ENCODE measurements around the gene ASTN1.

The ASTN1 gene

DNA sequence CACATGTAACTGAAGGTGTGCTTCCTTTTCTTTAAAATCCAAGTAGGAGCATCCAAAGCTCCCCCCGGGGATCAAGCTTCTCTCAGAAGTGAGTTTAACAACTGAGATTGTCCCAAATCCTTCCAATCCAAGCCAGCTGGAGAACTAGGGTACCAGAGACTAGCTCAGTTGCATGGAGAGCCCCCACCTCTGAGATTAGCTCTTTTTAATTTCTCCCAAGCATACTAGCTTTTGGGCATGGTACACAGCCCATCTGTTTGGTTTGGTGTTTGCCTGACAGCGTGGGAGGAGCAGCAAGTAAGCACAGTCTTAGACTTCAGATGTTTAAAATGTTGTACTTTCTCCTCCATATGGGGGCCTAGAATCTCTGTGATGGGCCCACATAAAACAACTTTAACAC, 142.8 kb downstream of the ASTN1 start:
- H3K27me3 ChIP-seq (ENCODE audit: control insufficient read depth in 1 of 2, insufficient read depth in 1 of 2, low read length in 2 of 2): peaks cover 0 to 7% of the 10 kb centered on the region in 2 experiments
- no peak overlapping the region for H4K8ac ChIP-seq (ENCODE audit: low read length)
- no peak overlapping the region for H2BK15ac ChIP-seq (ENCODE audit: low read depth, poor library complexity, severe bottlenecking)
- peaks cover 2% of the 10 kb centered on the region for H3K4me1 ChIP-seq (ENCODE audit: control insufficient read depth, insufficient read depth, low read depth, low read length)
- no peak overlapping the region for H3K9ac ChIP-seq (ENCODE audit: low read length)
- no peak overlapping the region for H3K27ac ChIP-seq (ENCODE audit: low read length, poor library complexity, severe bottlenecking)
- no peak overlapping the region for H2BK5ac ChIP-seq (ENCODE audit: low read depth, low read length, poor library complexity, severe bottlenecking)
- no peaks in the 10 kb centered on the region for H3K9me3 ChIP-seq (ENCODE audit: control insufficient read depth, low read length)
- H3K4ac ChIP-seq (ENCODE audit: low read depth in 1 of 2, low read length in 2 of 2): no peak overlapping the region
- no peak overlapping the region for H2AK5ac ChIP-seq (ENCODE audit: low read length, severe bottlenecking)
- H2AFZ ChIP-seq (ENCODE audit: low read depth, low read length): no peak overlapping the region
- H3K18ac ChIP-seq (ENCODE audit: low read depth in 1 of 2, low read length in 2 of 2): no peak overlapping the region
- no peak overlapping the region for H3K14ac ChIP-seq (ENCODE audit: low read length in 2 of 2)
- H3K36me3 ChIP-seq (ENCODE audit: control insufficient read depth in 1 of 2, insufficient read depth in 2 of 2, low read depth in 1 of 2, low read length in 2 of 2): no peaks in the 10 kb centered on the region
- no peak overlapping the region for H2BK120ac ChIP-seq (ENCODE audit: low read depth, low read length)
- H3K79me1 ChIP-seq (replicated peaks; ENCODE audit: low read length, poor library complexity, severe bottlenecking): no peaks in the 10 kb centered on the region
- H4K91ac ChIP-seq (ENCODE audit: low read length): no peak overlapping the region
- H3K23ac ChIP-seq (ENCODE audit: low read length in 2 of 2): no peak overlapping the region
- H3K4me2 ChIP-seq (ENCODE audit: low read length, poor library complexity, severe bottlenecking): no peak overlapping the region
- WGBS: 78% methylated on average over 2 of the region's 2 CpGs
- no peak for DNase-seq
- no peak overlapping the region for H3K4me3 ChIP-seq (ENCODE audit: insufficient read depth in 1 of 2, low read depth in 1 of 2, low read length in 2 of 2)
- no peak overlapping the region for H2BK12ac ChIP-seq (ENCODE audit: low read length in 2 of 2)

DNA sequence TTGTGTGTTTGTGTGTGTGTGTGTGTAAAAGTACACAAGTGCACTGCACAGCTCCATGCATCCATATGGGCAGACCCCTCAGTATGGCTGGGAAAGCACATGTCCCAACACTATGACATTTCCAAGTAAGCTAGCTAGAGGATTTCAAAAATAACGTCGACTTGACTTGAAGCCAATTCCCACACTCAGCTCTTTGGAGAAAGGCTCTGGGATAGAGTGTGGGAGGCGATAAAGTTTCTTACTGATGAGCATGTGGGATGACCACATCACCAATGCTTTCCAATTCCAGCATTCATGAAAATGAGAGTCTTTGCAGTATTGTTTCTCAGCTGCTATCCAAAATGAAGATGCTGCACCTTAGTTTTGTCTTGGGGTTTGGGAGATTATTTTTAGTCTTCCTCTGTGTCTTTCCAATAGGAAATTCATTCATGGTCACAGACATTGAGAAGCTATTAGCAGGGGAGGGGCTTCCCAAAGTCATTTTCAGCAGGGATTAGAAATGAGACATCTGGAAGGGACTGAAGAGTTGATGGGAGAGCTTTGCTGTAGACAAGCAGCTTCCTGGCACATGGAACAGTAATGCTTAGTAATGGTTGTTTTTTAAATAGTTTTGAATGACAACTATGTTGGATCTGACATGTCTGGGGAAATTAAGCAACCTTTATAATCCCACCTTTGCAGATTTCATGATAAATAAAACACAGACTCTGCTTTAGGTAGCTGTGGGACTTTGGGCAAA, 143.5 kb downstream of the ASTN1 start:
- Histone ChIP-seq H4K91ac (ENCODE audit: low read length) (no peak overlapping the region), H3K4me1 (ENCODE audit: control insufficient read depth, insufficient read depth, low read depth, low read length) (peaks cover 2% of the 10 kb centered on the region), H3K14ac (ENCODE audit: low read length in 2 of 2) (no peak overlapping the region), H2AK5ac (ENCODE audit: low read length, severe bottlenecking) (no peak overlapping the region), H3K27me3 (ENCODE audit: control insufficient read depth in 1 of 2, insufficient read depth in 1 of 2, low read length in 2 of 2) (peaks cover 0 to 7% of the 10 kb centered on the region in 2 experiments), H3K9ac (ENCODE audit: low read length) (no peak overlapping the region), H3K23ac (ENCODE audit: low read length in 2 of 2) (no peak overlapping the region), H3K79me1 (replicated peaks; ENCODE audit: low read length, poor library complexity, severe bottlenecking) (no peaks in the 10 kb centered on the region), H2BK120ac (ENCODE audit: low read depth, low read length) (no peak overlapping the region), H3K4me3 (ENCODE audit: insufficient read depth in 1 of 2, low read depth in 1 of 2, low read length in 2 of 2) (no peak overlapping the region), H3K9me3 (ENCODE audit: control insufficient read depth, low read length) (no peaks in the 10 kb centered on the region), H2BK12ac (ENCODE audit: low read length in 2 of 2) (no peak overlapping the region), H3K4ac (ENCODE audit: low read depth in 1 of 2, low read length in 2 of 2) (no peak overlapping the region), H3K18ac (ENCODE audit: low read depth in 1 of 2, low read length in 2 of 2) (no peak overlapping the region), H3K36me3 (ENCODE audit: control insufficient read depth in 1 of 2, insufficient read depth in 2 of 2, low read depth in 1 of 2, low read length in 2 of 2) (no peaks in the 10 kb centered on the region), H3K4me2 (ENCODE audit: low read length, poor library complexity, severe bottlenecking) (no peak overlapping the region), H4K8ac (ENCODE audit: low read length) (no peak overlapping the region), H2AFZ (ENCODE audit: low read depth, low read length) (no peak overlapping the region), H2BK15ac (ENCODE audit: low read depth, poor library complexity, severe bottlenecking) (no peak overlapping the region), H2BK5ac (ENCODE audit: low read depth, low read length, poor library complexity, severe bottlenecking) (no peak overlapping the region), H3K27ac (ENCODE audit: low read length, poor library complexity, severe bottlenecking) (no peak overlapping the region)
- no peak for DNase-seq
- 100% methylated on average over 2 of the region's 3 CpGs for WGBS

DNA sequence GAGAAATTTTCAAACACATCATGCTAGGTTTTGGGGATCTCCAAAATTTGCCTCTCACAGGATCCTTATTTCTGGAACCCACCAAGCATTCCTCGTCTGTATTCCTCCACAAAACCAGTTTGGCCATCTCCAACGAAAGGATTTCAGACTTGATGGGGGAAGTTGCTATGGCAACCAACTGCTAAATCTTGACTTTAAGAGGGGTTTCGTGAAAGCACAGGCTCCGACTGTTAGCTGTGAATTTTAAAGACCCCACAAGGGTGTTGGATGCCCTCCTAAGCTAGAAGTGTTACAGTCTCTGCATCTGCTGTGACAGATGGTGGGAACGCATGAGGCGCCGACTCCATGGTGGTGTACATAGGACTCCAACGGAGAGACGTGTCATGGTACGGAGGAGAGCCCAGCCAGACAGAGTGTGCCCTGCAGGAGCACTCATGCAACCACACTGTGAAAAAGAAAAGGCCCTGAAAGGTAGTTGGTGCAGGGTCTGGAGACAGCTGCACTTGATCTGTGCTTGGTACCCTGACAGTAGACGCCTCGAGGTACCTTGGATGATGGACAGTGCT, 147.1 kb downstream of the ASTN1 start:
- Histone ChIP-seq H3K18ac (ENCODE audit: low read depth in 1 of 2, low read length in 2 of 2) (no peak overlapping the region), H3K4me3 (ENCODE audit: insufficient read depth in 1 of 2, low read depth in 1 of 2, low read length in 2 of 2) (no peak overlapping the region), H3K9ac (ENCODE audit: low read length) (no peak overlapping the region), H3K9me3 (ENCODE audit: control insufficient read depth, low read length) (no peaks in the 10 kb centered on the region), H3K27me3 (ENCODE audit: control insufficient read depth in 1 of 2, insufficient read depth in 1 of 2, low read length in 2 of 2) (peaks cover 0 to 7% of the 10 kb centered on the region in 2 experiments), H2BK120ac (ENCODE audit: low read depth, low read length) (no peak overlapping the region), H2AK5ac (ENCODE audit: low read length, severe bottlenecking) (no peak overlapping the region), H4K91ac (ENCODE audit: low read length) (no peak overlapping the region), H2BK15ac (ENCODE audit: low read depth, poor library complexity, severe bottlenecking) (no peak overlapping the region), H2BK5ac (ENCODE audit: low read depth, low read length, poor library complexity, severe bottlenecking) (no peak overlapping the region), H2BK12ac (ENCODE audit: low read length in 2 of 2) (no peak overlapping the region), H2AFZ (ENCODE audit: low read depth, low read length) (no peak overlapping the region), H3K79me1 (replicated peaks; ENCODE audit: low read length, poor library complexity, severe bottlenecking) (no peaks in the 10 kb centered on the region), H3K4me1 (ENCODE audit: control insufficient read depth, insufficient read depth, low read depth, low read length) (peaks cover 2% of the 10 kb centered on the region), H3K27ac (ENCODE audit: low read length, poor library complexity, severe bottlenecking) (no peak overlapping the region), H3K4ac (ENCODE audit: low read depth in 1 of 2, low read length in 2 of 2) (no peak overlapping the region), H3K4me2 (ENCODE audit: low read length, poor library complexity, severe bottlenecking) (no peak overlapping the region), H3K14ac (ENCODE audit: low read length in 2 of 2) (no peak overlapping the region), H4K8ac (ENCODE audit: low read length) (no peak overlapping the region), H3K23ac (ENCODE audit: low read length in 2 of 2) (no peak overlapping the region), H3K36me3 (ENCODE audit: control insufficient read depth in 1 of 2, insufficient read depth in 2 of 2, low read depth in 1 of 2, low read length in 2 of 2) (no peaks in the 10 kb centered on the region)
- DNase-seq: no peak
- 84% methylated on average over 12 of the region's 12 CpGs for WGBS

DNA sequence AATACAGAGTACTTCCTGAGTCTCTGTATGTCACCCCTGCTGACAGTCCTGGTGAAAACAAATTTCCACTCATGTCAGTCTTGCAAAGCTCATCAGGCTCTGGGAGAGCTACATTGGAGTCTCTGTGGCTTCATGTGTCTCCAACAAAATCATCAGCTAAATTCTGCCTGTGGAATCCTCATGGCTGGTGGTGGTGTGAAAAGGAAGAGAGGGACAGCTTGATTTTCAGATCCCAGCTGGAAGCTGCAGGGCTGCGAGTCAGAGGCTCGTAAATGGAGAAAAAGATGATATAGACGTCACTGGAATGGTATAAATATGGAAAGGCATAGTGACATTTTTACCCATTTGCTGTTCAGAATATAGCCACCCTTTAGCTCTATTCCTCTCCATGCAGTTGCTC, 150.2 kb downstream of the ASTN1 start:
- 73% methylated on average over 2 of the region's 3 CpGs for WGBS
- DNase-seq: no peak

More for the DNA sequence above, 150.2 kb downstream of the ASTN1 start:
- H2BK5ac ChIP-seq (ENCODE audit: low read depth, low read length, poor library complexity, severe bottlenecking): no peak overlapping the region
- no peaks in the 10 kb centered on the region for H3K36me3 ChIP-seq (ENCODE audit: control insufficient read depth in 1 of 2, insufficient read depth in 2 of 2, low read depth in 1 of 2, low read length in 2 of 2)
- no peak overlapping the region for H3K9ac ChIP-seq (ENCODE audit: low read length)
- no peak overlapping the region for H3K4me3 ChIP-seq (ENCODE audit: insufficient read depth in 1 of 2, low read depth in 1 of 2, low read length in 2 of 2)
- H2AK5ac ChIP-seq (ENCODE audit: low read length, severe bottlenecking): no peak overlapping the region
- H3K79me1 ChIP-seq (replicated peaks; ENCODE audit: low read length, poor library complexity, severe bottlenecking): no peaks in the 10 kb centered on the region
- no peak overlapping the region for H3K23ac ChIP-seq (ENCODE audit: low read length in 2 of 2)
- no peak overlapping the region for H2BK120ac ChIP-seq (ENCODE audit: low read depth, low read length)
- H3K27ac ChIP-seq (ENCODE audit: low read length, poor library complexity, severe bottlenecking): no peak overlapping the region
- H3K18ac ChIP-seq (ENCODE audit: low read depth in 1 of 2, low read length in 2 of 2): no peak overlapping the region
- no peak overlapping the region for H3K14ac ChIP-seq (ENCODE audit: low read length in 2 of 2)
- H3K4me2 ChIP-seq (ENCODE audit: low read length, poor library complexity, severe bottlenecking): no peak overlapping the region
- H2BK12ac ChIP-seq (ENCODE audit: low read length in 2 of 2): no peak overlapping the region
- no peak overlapping the region for H3K4ac ChIP-seq (ENCODE audit: low read depth in 1 of 2, low read length in 2 of 2)
- peaks cover 0 to 7% of the 10 kb centered on the region in 2 experiments for H3K27me3 ChIP-seq (ENCODE audit: control insufficient read depth in 1 of 2, insufficient read depth in 1 of 2, low read length in 2 of 2)
- H2AFZ ChIP-seq (ENCODE audit: low read depth, low read length): no peak overlapping the region
- peaks cover 3% of the 10 kb centered on the region for H3K4me1 ChIP-seq (ENCODE audit: control insufficient read depth, insufficient read depth, low read depth, low read length)
- no peak overlapping the region for H2BK15ac ChIP-seq (ENCODE audit: low read depth, poor library complexity, severe bottlenecking)
- no peak overlapping the region for H4K8ac ChIP-seq (ENCODE audit: low read length)
- no peak overlapping the region for H4K91ac ChIP-seq (ENCODE audit: low read length)
- H3K9me3 ChIP-seq (ENCODE audit: control insufficient read depth, low read length): no peaks in the 10 kb centered on the region

Measured in mesenchymal stem cell (in vitro differentiated cells and primary cell).